WTC11 (cell line): ENCODE results near the gene GPR153. TPM values are rescaled to one million over a fixed set of nuclear protein-coding genes. Genes with fewer than 3 reads are reported as not detected.

Source experiments
- ATAC-seq: fragments of 200-7000 bp; cut with Tn5 transposase; 2 replicates; pipeline ENCODE4 v1.10.0; 2021; ENCODE audit warnings: mild to moderate bottlenecking, moderate library complexity
- CTCF ChIA-PET: fragments of 300-600 bp; sonication (Branson Sonifier 250); formaldehyde crosslinking; loops from one replicate; lab custom pipeline; 2021; ENCODE audit warnings: antibody characterized with exemption; lab: Charles Lee
- POLR2A ChIA-PET: fragments of 350-600 bp; sonication (Branson Sonifier 250); formaldehyde crosslinking; loops from one replicate; lab custom pipeline; 2021; ENCODE audit warnings: antibody characterized with exemption; lab: Charles Lee
- DNase-seq: peaks from one replicate; pipeline ENCODE4 v3.0.0; 2021; ENCODE audit warnings: low spot score
- H3K27ac Mint-ChIP-seq: 2 replicates; pipeline ENCODE4 v1.8.0; 2021; ENCODE audit warnings: mixed read lengths
- H3K27me3 Mint-ChIP-seq: 2 replicates; pipeline ENCODE4 v1.8.0; 2021; ENCODE audit warnings: low read depth, mild to moderate bottlenecking, moderate library complexity, mixed read lengths
- H3K36me3 Mint-ChIP-seq: 2 replicates; pipeline ENCODE4 v1.8.0; 2021; ENCODE audit warnings: mixed read lengths
- H3K4me1 Mint-ChIP-seq: 2 replicates; pipeline ENCODE4 v1.8.0; 2022; ENCODE audit warnings: mixed read lengths
- H3K4me3 Mint-ChIP-seq: 2 replicates; pipeline ENCODE4 v1.8.0; 2021; ENCODE audit warnings: mild to moderate bottlenecking, moderate library complexity, mixed read lengths
- H3K9me3 Mint-ChIP-seq: 2 replicates; pipeline ENCODE4 v1.8.0; 2021; ENCODE audit warnings: mixed read lengths
- EMX1 ChIP-seq: fragments of 250-450 bp; sonication (Bioruptor Pico); IDR thresholded peaks from 2 replicates; pipeline ENCODE4 v1.8.0; 2021; ENCODE audit warnings: mild to moderate bottlenecking
- ESRRA ChIP-seq: sonication (generic); formaldehyde crosslinking; IDR thresholded peaks from 2 replicates; pipeline ENCODE4 v1.8.1; 2022; ENCODE audit warnings: mild to moderate bottlenecking, missing genetic modification reagents, borderline replicate concordance
- FOXJ3 ChIP-seq: sonication (generic); formaldehyde crosslinking; IDR thresholded peaks from 2 replicates; pipeline ENCODE4 v1.9.0; 2021; ENCODE audit warnings: missing genetic modification reagents, mild to moderate bottlenecking, borderline replicate concordance
- FOXP1 ChIP-seq: sonication (generic); formaldehyde crosslinking; IDR thresholded peaks from 2 replicates; pipeline ENCODE4 v1.8.0; 2022; ENCODE audit warnings: missing genetic modification reagents, mild to moderate bottlenecking, moderate library complexity, borderline replicate concordance
- GTF2I ChIP-seq: fragments of 250-450 bp; sonication (Bioruptor Pico); conservative IDR thresholded peaks from 2 replicates; pipeline ENCODE4 v1.4.0; 2021; ENCODE audit warnings: mild to moderate bottlenecking
- HMGA2 ChIP-seq: fragments of 250-450 bp; sonication (Bioruptor Pico); IDR thresholded peaks from 2 replicates; pipeline ENCODE4 v1.4.0; 2021; ENCODE audit warnings: mild to moderate bottlenecking, moderate library complexity
- JUN ChIP-seq: sonication (generic); formaldehyde crosslinking; IDR thresholded peaks from 2 replicates; pipeline ENCODE4 v1.8.0; 2023; ENCODE audit warnings: mild to moderate bottlenecking, missing genetic modification reagents
- NR1H2 ChIP-seq: sonication (generic); formaldehyde crosslinking; IDR thresholded peaks from 2 replicates; pipeline ENCODE4 v1.9.0; 2021; ENCODE audit warnings: mild to moderate bottlenecking, moderate library complexity, missing genetic modification reagents
- RELA ChIP-seq: sonication (generic); formaldehyde crosslinking; IDR thresholded peaks from 2 replicates; pipeline ENCODE4 v1.8.1; 2022; ENCODE audit warnings: missing genetic modification reagents, mild to moderate bottlenecking, borderline replicate concordance
- SMAD3 ChIP-seq: sonication (generic); formaldehyde crosslinking; IDR thresholded peaks from 2 replicates; pipeline ENCODE4 v1.8.0; 2022; ENCODE audit warnings: missing genetic modification reagents, mild to moderate bottlenecking, borderline replicate concordance
- TCF7 ChIP-seq: sonication (generic); formaldehyde crosslinking; IDR thresholded peaks from 2 replicates; pipeline ENCODE4 v1.8.0; 2022; ENCODE audit warnings: mild to moderate bottlenecking, low read depth, missing genetic modification reagents, moderate library complexity
- TP53 ChIP-seq: sonication (generic); formaldehyde crosslinking; IDR thresholded peaks from 2 replicates; pipeline ENCODE4 v1.8.1; 2023; ENCODE audit warnings: mild to moderate bottlenecking, missing genetic modification reagents
- ZNF121 ChIP-seq: sonication (generic); formaldehyde crosslinking; IDR thresholded peaks from 2 replicates; pipeline ENCODE4 v1.8.0; 2023; ENCODE audit warnings: missing genetic modification reagents
- ZNF396 ChIP-seq: fragments of 250-450 bp; sonication (Bioruptor Pico); IDR thresholded peaks from 2 replicates; pipeline ENCODE4 v1.8.0; 2021; ENCODE audit warnings: mild to moderate bottlenecking, moderate library complexity, borderline replicate concordance
- total RNA-seq: library from RNA; stranded (reverse); gene quantifications from 3 replicates; pipeline ENCODE4 v1.2.3, GENCODE V29; 2021
- TF ChIP-seq, protein P1 (sequence below): sonication (generic); formaldehyde crosslinking; IDR thresholded peaks from 2 replicates; pipeline ENCODE4 v1.8.0; 2023; ENCODE audit warnings: missing genetic modification reagents, mild to moderate bottlenecking, borderline replicate concordance
- TF ChIP-seq, protein P2 (sequence below): sonication (generic); formaldehyde crosslinking; IDR thresholded peaks from 2 replicates; pipeline ENCODE4 v1.8.0; 2022; ENCODE audit warnings: mild to moderate bottlenecking, missing genetic modification reagents
- TF ChIP-seq, protein P3 (sequence below): sonication (generic); formaldehyde crosslinking; IDR thresholded peaks from 2 replicates; pipeline ENCODE4 v1.8.0; 2022; ENCODE audit warnings: mild to moderate bottlenecking, missing genetic modification reagents
- TF ChIP-seq, protein P4 (sequence below): sonication (generic); formaldehyde crosslinking; IDR thresholded peaks from 2 replicates; pipeline ENCODE4 v1.8.1; 2023; ENCODE audit warnings: mild to moderate bottlenecking, missing genetic modification reagents, moderate library complexity
- TF ChIP-seq, protein P5 (sequence below): fragments of 250-450 bp; sonication (Bioruptor Pico); IDR thresholded peaks from 2 replicates; pipeline ENCODE4 v1.8.0; 2021; ENCODE audit warnings: mild to moderate bottlenecking
- TF ChIP-seq, protein P6 (sequence below): sonication (generic); formaldehyde crosslinking; conservative IDR thresholded peaks from 2 replicates; pipeline ENCODE4 v1.8.1; 2022; ENCODE audit warnings: mild to moderate bottlenecking, missing genetic modification reagents

The GPR153 gene
- total RNA-seq, 1 experiment from 2014 or later = 13.4 TPM

DNA sequence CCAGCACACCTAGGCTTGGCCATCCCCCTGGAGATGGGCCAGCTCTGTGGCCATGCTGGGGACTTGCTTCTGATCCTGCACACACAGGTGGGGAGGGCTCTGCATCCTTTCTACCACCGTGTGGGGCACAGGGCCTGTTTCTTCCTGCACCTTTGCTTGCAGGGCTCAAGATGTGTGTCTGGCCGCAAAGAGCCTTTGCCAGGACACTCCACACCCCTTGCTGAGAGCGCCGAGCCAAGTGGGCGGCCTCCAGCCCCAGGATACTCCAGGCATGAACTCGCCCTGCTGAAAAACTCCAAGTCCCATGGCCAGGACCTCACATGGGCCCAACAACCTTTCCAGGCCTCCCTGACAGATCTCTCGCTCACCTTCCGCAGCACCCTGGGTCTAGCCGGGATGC, 11.6 kb upstream of the GPR153 start (continued):
- TF ChIP-seq, protein P1, sequence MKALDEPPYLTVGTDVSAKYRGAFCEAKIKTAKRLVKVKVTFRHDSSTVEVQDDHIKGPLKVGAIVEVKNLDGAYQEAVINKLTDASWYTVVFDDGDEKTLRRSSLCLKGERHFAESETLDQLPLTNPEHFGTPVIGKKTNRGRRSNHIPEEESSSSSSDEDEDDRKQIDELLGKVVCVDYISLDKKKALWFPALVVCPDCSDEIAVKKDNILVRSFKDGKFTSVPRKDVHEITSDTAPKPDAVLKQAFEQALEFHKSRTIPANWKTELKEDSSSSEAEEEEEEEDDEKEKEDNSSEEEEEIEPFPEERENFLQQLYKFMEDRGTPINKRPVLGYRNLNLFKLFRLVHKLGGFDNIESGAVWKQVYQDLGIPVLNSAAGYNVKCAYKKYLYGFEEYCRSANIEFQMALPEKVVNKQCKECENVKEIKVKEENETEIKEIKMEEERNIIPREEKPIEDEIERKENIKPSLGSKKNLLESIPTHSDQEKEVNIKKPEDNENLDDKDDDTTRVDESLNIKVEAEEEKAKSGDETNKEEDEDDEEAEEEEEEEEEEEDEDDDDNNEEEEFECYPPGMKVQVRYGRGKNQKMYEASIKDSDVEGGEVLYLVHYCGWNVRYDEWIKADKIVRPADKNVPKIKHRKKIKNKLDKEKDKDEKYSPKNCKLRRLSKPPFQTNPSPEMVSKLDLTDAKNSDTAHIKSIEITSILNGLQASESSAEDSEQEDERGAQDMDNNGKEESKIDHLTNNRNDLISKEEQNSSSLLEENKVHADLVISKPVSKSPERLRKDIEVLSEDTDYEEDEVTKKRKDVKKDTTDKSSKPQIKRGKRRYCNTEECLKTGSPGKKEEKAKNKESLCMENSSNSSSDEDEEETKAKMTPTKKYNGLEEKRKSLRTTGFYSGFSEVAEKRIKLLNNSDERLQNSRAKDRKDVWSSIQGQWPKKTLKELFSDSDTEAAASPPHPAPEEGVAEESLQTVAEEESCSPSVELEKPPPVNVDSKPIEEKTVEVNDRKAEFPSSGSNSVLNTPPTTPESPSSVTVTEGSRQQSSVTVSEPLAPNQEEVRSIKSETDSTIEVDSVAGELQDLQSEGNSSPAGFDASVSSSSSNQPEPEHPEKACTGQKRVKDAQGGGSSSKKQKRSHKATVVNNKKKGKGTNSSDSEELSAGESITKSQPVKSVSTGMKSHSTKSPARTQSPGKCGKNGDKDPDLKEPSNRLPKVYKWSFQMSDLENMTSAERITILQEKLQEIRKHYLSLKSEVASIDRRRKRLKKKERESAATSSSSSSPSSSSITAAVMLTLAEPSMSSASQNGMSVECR (CRISPR knock-in tag) = no peak
- TF ChIP-seq, all 79 proteins: peak for 0

DNA sequence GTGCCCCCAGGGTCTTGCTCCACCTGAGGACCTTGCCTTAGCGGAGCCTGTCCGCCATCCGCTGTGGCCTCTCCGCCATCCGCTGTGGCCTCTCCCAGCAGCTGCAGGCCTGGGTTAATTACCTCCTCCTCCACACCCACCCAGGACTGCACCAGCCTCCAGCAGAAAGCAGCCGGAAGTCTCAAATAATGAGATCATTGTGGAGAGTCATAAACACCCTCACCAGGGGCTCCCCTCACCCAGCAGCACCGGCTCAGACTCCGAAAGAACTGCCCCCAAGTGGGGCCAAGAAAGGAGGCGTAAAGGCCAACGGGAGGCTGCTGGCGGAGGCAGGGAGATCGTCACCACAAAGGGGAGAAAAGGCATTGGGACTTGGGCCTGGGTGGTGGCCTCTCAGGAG, 10.7 kb upstream of the GPR153 start:
- no peak overlapping the region for H3K4me3 Mint-ChIP-seq
- ATAC-seq (no peak), DNase-seq (no peak)
- H3K9me3 Mint-ChIP-seq = no peaks in the 10 kb centered on the region
- H3K27me3 Mint-ChIP-seq = no peaks in the 10 kb centered on the region
- peaks cover 19% of the 10 kb centered on the region for H3K4me1 Mint-ChIP-seq
- CTCF ChIA-PET = interaction anchor here (1.5 kb wide), 1 partner anchor 64 kb away, joined by 3 read pairs; no protein-coding TSS in a partner anchor
- H3K36me3 Mint-ChIP-seq = no peaks in the 10 kb centered on the region
- POLR2A ChIA-PET = no interaction called here
- TF ChIP-seq, protein P1 (CRISPR knock-in tag) = no peak
- no peak for TF ChIP-seq ZNF121 (CRISPR knock-in tag)
- TF ChIP-seq JUN = no peak
- TF ChIP-seq TCF7 = no peak
- no peak for TF ChIP-seq RELA (CRISPR knock-in tag)
- TF ChIP-seq ESRRA (CRISPR knock-in tag) = no peak
- TF ChIP-seq FOXP1 (CRISPR knock-in tag) = no peak
- TF ChIP-seq SMAD3 (CRISPR knock-in tag) = no peak
- TF ChIP-seq, protein P2, sequence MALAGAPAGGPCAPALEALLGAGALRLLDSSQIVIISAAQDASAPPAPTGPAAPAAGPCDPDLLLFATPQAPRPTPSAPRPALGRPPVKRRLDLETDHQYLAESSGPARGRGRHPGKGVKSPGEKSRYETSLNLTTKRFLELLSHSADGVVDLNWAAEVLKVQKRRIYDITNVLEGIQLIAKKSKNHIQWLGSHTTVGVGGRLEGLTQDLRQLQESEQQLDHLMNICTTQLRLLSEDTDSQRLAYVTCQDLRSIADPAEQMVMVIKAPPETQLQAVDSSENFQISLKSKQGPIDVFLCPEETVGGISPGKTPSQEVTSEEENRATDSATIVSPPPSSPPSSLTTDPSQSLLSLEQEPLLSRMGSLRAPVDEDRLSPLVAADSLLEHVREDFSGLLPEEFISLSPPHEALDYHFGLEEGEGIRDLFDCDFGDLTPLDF (CRISPR knock-in tag) = no peak
- TF ChIP-seq, protein P3, sequence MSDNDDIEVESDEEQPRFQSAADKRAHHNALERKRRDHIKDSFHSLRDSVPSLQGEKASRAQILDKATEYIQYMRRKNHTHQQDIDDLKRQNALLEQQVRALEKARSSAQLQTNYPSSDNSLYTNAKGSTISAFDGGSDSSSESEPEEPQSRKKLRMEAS (CRISPR knock-in tag) = no peak
- TF ChIP-seq FOXJ3 (CRISPR knock-in tag) = no peak
- TF ChIP-seq, all 79 proteins: peak for 0
- no peak overlapping the region; the same call in 1 of the 2 replicates for H3K27ac Mint-ChIP-seq

DNA sequence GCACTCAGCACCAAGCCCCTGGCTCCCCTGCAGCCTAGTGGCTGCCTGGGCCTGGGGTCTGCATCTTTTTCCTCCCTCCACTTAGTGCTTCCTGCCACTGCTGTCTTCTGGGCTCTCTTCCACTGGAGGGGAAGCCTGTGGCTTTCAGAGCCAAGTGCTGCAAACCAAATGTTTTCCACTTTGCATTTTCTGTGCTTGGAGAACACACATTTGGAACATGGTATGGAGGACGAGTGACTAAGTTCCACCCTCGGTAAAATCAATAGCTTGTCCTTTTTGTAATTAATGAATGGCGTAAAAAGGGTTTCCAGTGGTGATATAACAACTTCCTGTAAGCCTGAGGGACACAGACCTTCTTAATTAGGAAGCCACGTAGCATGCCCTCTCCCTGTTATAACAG, 10.1 kb upstream of the GPR153 start:
- Mint-ChIP-seq H3K27me3 (no peaks in the 10 kb centered on the region), H3K27ac (no peak overlapping the region), H3K9me3 (no peaks in the 10 kb centered on the region), H3K4me3 (no peak overlapping the region), H3K4me1 (peaks cover 13% of the 10 kb centered on the region), H3K36me3 (no peaks in the 10 kb centered on the region)
- ATAC-seq = no peak
- POLR2A ChIA-PET = no interaction called here
- CTCF ChIA-PET = interaction anchor here (1.5 kb wide), 1 partner anchor 65 kb away, joined by 3 read pairs; no protein-coding TSS in a partner anchor
- no peak for DNase-seq
- TF ChIP-seq EMX1 (CRISPR knock-in tag) (no peak), ESRRA (CRISPR knock-in tag) (no peak), HMGA2 (no peak), GTF2I (CRISPR knock-in tag) (no peak), NR1H2 (CRISPR knock-in tag) (no peak), TP53 (CRISPR knock-in tag) (no peak), ZNF396 (no peak)
- TF ChIP-seq, protein P4, sequence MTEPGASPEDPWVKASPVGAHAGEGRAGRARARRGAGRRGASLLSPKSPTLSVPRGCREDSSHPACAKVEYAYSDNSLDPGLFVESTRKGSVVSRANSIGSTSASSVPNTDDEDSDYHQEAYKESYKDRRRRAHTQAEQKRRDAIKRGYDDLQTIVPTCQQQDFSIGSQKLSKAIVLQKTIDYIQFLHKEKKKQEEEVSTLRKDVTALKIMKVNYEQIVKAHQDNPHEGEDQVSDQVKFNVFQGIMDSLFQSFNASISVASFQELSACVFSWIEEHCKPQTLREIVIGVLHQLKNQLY (CRISPR knock-in tag) = no peak
- TF ChIP-seq, protein P5, sequence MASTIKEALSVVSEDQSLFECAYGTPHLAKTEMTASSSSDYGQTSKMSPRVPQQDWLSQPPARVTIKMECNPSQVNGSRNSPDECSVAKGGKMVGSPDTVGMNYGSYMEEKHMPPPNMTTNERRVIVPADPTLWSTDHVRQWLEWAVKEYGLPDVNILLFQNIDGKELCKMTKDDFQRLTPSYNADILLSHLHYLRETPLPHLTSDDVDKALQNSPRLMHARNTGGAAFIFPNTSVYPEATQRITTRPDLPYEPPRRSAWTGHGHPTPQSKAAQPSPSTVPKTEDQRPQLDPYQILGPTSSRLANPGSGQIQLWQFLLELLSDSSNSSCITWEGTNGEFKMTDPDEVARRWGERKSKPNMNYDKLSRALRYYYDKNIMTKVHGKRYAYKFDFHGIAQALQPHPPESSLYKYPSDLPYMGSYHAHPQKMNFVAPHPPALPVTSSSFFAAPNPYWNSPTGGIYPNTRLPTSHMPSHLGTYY (CRISPR knock-in tag) = no peak
- TF ChIP-seq, protein P6, sequence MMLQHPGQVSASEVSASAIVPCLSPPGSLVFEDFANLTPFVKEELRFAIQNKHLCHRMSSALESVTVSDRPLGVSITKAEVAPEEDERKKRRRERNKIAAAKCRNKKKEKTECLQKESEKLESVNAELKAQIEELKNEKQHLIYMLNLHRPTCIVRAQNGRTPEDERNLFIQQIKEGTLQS (CRISPR knock-in tag) = no peak
